ENCODE data around the gene CASP8. TPM values are rescaled to one million over a fixed set of nuclear protein-coding genes. Genes with fewer than 3 reads are reported as not detected.
A peak's percentile ranks its signal among the peaks of the same experiment; 100 is the strongest.

Gene CASP8
- total and polyA plus RNA-seq, 2 of the 13 experiments (the other 11 are each of a cell fraction or from before 2014, with no cell fraction given), result 25.0 to 52.8 TPM

DNA sequence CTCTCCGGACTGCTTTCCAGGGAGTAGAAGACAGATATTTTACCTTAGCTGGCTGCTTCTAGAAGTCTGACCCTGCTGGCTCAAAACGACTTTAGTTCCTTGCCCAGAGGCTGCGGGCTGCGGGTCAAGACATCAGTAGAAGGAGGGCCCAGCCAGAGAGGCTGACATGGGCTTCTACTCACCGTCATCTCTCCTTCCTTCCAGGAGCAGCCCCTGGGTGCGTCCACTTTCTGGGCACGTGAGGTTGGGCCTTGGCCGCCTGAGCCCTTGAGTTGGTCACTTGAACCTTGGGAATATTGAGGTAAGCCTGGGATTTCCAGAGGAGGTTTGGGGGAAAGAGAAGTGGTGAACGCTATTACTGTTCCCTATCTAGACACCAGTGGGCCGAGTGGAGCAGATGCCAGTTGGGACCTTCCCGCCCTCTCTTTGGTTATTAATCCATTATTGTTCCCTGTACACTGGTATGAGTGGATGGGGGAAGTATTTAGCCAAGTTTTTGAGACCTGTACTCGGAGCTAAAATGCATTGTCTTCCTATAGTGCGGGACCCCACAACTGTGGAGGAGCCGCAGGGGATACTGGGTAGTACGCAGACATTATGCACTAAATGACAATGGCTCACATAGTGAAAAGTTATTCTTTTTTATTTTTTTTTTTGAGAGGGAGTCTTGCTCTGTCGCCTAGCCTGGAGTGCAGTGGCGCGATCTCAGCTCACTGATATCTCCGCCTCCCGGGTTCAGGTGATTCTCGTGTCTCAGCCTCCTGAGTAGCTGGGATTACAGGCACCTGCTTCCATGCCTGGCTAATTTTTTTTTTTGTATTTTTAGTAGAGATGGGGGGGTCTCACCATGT lies 26.3 kb upstream of the CASP8 start (continued):
- TF ChIP-seq, protein P1, sequence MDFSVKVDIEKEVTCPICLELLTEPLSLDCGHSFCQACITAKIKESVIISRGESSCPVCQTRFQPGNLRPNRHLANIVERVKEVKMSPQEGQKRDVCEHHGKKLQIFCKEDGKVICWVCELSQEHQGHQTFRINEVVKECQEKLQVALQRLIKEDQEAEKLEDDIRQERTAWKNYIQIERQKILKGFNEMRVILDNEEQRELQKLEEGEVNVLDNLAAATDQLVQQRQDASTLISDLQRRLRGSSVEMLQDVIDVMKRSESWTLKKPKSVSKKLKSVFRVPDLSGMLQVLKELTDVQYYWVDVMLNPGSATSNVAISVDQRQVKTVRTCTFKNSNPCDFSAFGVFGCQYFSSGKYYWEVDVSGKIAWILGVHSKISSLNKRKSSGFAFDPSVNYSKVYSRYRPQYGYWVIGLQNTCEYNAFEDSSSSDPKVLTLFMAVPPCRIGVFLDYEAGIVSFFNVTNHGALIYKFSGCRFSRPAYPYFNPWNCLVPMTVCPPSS (IDR thresholded peaks at IDR 0.05), result no peak
- TF ChIP-seq XBP1 (CRISPR knock-in tag; IDR thresholded peaks at IDR 0.05) (no peak), HMG20B (CRISPR knock-in tag; conservative IDR thresholded peaks at IDR 0.05) (no peak), ZNF670 (CRISPR knock-in tag; IDR thresholded peaks at IDR 0.05; ENCODE audit: borderline replicate concordance) (0 out of 2 replicates have a peak, but pooled peaks have one; percentile 74), ZNF280D (CRISPR knock-in tag; IDR thresholded peaks at IDR 0.05) (no peak), ZNF598 (CRISPR knock-in tag; IDR thresholded peaks at IDR 0.05; ENCODE audit: borderline replicate concordance) (0 out of 2 replicates have a peak, but pooled peaks have one; percentile 50), SIN3A (IDR thresholded peaks at IDR 0.05; ENCODE audit: borderline replicate concordance, low read depth, low read length) (0 out of 2 replicates have a peak, but pooled peaks have one; percentile 43), ZNF674 (CRISPR knock-in tag; IDR thresholded peaks at IDR 0.05; ENCODE audit: low read depth) (no peak), ZFP91 (CRISPR knock-in tag; IDR thresholded peaks at IDR 0.05; ENCODE audit: borderline replicate concordance) (peak; percentile 32; the same call in 1 of the 2 replicates), ZNF792 (CRISPR knock-in tag; IDR thresholded peaks at IDR 0.05) (0 out of 2 replicates have a peak, but pooled peaks have one; percentile 11), POLR2AphosphoS5 (IDR thresholded peaks at IDR 0.05; ENCODE audit: low read depth, low read length) (no peak), ZNF569 (CRISPR knock-in tag; IDR thresholded peaks at IDR 0.05; ENCODE audit: borderline replicate concordance) (no peak), NFE2L1 (CRISPR knock-in tag; IDR thresholded peaks at IDR 0.05; ENCODE audit: borderline replicate concordance) (no peak), BRCA1 (CRISPR knock-in tag; IDR thresholded peaks at IDR 0.05) (no peak), IRF2 (CRISPR knock-in tag; IDR thresholded peaks at IDR 0.05) (0 out of 2 replicates have a peak, but pooled peaks have one; percentile 7), RXRA (CRISPR knock-in tag; IDR thresholded peaks at IDR 0.05) (no peak), ZNF484 (CRISPR knock-in tag; IDR thresholded peaks at IDR 0.05; ENCODE audit: borderline replicate concordance, low read depth) (no peak), ATF7 (IDR thresholded peaks at IDR 0.05) (no peak), ATF7 (CRISPR knock-in tag; IDR thresholded peaks at IDR 0.05) (no peak), ZFY (CRISPR knock-in tag; IDR thresholded peaks at IDR 0.05) (no peak), CBX5 (CRISPR knock-in tag; IDR thresholded peaks at IDR 0.05; ENCODE audit: borderline replicate concordance) (no peak), SAFB2 (CRISPR knock-in tag; IDR thresholded peaks at IDR 0.05; ENCODE audit: borderline replicate concordance, low read depth) (no peak; the same call in 1 of the 2 replicates)
- TF ChIP-seq, protein P2, sequence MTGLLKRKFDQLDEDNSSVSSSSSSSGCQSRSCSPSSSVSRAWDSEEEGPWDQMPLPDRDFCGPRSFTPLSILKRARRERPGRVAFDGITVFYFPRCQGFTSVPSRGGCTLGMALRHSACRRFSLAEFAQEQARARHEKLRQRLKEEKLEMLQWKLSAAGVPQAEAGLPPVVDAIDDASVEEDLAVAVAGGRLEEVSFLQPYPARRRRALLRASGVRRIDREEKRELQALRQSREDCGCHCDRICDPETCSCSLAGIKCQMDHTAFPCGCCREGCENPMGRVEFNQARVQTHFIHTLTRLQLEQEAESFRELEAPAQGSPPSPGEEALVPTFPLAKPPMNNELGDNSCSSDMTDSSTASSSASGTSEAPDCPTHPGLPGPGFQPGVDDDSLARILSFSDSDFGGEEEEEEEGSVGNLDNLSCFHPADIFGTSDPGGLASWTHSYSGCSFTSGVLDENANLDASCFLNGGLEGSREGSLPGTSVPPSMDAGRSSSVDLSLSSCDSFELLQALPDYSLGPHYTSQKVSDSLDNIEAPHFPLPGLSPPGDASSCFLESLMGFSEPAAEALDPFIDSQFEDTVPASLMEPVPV (CRISPR knock-in tag; IDR thresholded peaks at IDR 0.05), result no peak

All from HepG2 (cell line).